Epithelial cell of esophagus (primary cell): ENCODE measurements around the gene LARP4B.

Source experiments
- DNase-seq: peaks from one replicate; pipeline ENCODE4 v3.0.0; 2010; ENCODE audit warnings: low read depth
- H3K4me3 ChIP-seq: 2 replicates; pipeline ENCODE4 v1.5.1; 2011; ENCODE audit warnings: mild to moderate bottlenecking, low read length, control low read depth
- TF ChIP-seq, protein P1 (sequence below): IDR thresholded peaks from 2 replicates; pipeline ENCODE4 v1.5.1; 2011; ENCODE audit warnings: low read depth, mild to moderate bottlenecking, low read length, control low read depth, inconsistent platforms; ENCODE audit not compliant: insufficient read depth; ENCODE audit errors: missing control alignments

Gene LARP4B

DNA sequence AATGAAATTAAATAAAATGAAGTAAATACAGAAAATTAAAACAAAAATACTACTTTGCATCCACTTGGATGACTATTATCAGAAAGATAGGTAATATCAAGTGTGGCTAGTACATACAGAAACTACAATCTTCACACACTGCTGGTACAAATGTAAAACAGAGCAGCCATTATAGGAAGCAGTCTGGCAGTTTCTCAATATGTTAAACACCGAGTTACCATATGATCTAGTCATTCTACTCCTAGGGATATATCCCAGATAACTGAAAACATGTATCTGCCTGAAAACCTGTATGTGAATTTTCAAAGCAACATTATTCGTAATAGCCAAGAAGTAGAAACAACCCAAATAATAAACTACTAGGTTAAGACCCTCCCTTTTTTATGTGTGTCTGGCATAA lies 33.4 kb downstream of the LARP4B start:
- TF ChIP-seq, protein P1, sequence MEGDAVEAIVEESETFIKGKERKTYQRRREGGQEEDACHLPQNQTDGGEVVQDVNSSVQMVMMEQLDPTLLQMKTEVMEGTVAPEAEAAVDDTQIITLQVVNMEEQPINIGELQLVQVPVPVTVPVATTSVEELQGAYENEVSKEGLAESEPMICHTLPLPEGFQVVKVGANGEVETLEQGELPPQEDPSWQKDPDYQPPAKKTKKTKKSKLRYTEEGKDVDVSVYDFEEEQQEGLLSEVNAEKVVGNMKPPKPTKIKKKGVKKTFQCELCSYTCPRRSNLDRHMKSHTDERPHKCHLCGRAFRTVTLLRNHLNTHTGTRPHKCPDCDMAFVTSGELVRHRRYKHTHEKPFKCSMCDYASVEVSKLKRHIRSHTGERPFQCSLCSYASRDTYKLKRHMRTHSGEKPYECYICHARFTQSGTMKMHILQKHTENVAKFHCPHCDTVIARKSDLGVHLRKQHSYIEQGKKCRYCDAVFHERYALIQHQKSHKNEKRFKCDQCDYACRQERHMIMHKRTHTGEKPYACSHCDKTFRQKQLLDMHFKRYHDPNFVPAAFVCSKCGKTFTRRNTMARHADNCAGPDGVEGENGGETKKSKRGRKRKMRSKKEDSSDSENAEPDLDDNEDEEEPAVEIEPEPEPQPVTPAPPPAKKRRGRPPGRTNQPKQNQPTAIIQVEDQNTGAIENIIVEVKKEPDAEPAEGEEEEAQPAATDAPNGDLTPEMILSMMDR, result no peak
- no peak overlapping the region for H3K4me3 ChIP-seq
- no peak for DNase-seq

DNA sequence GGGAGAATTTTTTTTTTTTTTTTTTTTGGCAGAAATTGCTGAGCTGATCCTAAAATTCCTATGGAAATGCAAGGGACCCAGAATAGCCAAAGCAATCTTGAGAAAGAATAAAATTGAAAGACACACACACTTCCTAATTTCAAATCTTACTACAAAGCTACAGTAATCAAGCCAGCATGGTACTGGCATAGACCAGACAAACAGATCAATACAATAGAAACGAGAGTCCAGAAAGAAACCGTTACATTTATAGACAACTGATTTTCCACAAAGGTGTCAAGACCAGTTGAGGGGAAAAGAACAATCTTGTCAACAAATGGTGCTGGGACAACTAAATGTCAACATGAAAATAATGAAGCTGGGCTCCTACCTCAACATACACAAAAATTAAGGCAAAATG lies 34.5 kb downstream of the LARP4B start:
- no peak for DNase-seq
- H3K4me3 ChIP-seq, result no peak overlapping the region
- TF ChIP-seq, protein P1, result no peak

DNA sequence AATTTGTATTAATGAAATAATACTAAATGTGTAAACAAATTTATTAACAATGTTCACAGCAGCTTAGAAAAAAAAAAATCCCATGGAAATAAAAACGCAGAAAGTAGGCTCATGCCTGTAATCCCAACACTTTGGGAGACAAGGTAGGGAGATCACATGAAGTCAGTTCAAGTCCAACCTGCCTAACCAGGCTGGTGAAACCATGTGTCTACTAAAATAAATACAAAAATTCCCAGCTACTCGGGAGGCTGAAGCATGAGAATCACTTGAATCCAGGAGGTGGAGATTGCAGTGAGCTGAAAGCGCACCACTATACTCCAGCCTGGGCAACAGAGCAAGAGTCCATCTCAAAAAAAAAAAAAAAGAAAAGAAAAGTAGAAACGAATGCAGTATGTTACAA lies 36.2 kb downstream of the LARP4B start:
- peak; percentile 64 for DNase-seq
- TF ChIP-seq, protein P1, result no peak
- H3K4me3 ChIP-seq, result no peak overlapping the region

DNA sequence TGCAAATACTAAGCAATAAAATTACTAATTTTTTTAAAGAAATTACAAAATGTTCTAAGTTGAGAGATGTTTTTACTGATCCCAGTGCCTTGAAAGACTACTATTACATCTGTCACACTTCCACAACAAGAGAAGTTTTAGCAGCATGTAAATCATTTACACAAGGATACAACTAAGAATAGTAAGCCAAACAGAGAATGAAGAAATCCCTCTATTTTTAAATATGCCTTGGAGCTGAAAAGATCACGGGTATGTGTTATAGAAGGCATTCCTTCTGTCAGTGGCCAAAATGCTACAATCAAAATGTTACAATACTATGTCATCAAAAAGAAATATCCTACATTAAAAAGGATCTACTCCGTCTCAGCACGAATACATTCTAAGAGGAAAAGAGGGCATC lies 52.6 kb downstream of the LARP4B start:
- no peak for DNase-seq
- no peak overlapping the region for H3K4me3 ChIP-seq
- TF ChIP-seq, protein P1, result no peak

DNA sequence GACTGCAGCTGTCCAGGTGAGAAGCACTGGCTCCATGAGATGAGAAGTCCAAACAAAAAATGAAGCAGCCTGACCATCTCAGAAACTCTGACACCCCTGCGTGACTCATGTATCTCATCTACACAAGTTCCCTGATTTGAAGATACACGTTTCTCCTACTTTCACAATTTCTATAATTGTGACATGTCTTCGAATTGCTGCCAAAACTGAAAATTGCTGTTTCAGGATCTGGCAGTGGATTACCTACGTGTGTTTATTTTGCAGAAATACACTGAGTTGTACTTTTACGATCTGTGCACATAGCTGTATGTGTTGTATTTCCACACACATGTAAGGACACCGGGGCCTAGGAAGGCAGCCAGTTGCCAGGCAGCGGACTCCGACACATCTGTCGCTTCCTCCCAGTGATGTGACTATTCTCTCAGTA lies 53.2 kb downstream of the LARP4B start:
- TF ChIP-seq, protein P1, result no peak
- peak; percentile 5 for DNase-seq
- no peak overlapping the region for H3K4me3 ChIP-seq

DNA sequence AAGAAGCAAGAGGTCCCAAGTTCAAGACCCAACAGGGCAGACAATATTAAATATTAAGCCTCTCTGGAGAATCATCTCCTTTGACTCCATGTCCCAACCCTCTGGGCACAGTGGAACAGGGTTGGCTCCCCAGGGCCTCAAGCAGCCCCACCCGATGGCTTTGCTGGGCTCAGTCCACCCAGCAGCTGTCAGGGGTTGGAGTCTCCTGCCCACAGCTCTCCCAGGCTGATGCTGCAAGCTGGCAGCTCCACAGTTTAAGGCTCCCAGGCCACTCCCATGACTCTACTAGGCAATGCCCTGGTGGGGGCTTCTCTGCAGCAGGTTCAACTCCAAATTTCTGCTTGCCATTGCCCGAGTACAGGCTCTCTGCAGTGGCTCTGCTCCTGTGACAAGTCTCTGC lies 55.1 kb downstream of the LARP4B start:
- no peak overlapping the region for H3K4me3 ChIP-seq
- TF ChIP-seq, protein P1, result no peak
- no peak for DNase-seq

DNA sequence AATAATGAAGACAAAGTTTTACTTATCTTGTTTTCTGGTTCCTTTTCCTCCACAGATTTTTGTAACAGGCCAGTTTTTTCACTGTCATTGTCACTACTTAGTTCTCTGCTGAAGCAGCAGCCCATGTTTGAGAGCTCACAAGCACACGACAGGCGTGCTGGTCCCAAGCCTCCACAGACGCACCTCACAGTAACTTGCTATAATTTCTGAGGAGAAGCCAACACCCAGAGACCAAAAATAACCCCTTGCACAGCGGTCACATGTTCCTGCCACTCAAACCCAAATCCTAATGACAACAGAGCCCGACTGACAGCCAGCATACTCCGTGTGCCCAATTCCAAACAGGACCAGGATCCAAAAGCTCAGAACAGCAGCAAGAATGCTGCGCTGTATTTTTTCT lies 58.5 kb downstream of the LARP4B start:
- no peak overlapping the region for H3K4me3 ChIP-seq
- TF ChIP-seq, protein P1, result no peak
- DNase-seq, result no peak
